ENCODE measurements around the gene NAA40.

The NAA40 gene

DNA sequence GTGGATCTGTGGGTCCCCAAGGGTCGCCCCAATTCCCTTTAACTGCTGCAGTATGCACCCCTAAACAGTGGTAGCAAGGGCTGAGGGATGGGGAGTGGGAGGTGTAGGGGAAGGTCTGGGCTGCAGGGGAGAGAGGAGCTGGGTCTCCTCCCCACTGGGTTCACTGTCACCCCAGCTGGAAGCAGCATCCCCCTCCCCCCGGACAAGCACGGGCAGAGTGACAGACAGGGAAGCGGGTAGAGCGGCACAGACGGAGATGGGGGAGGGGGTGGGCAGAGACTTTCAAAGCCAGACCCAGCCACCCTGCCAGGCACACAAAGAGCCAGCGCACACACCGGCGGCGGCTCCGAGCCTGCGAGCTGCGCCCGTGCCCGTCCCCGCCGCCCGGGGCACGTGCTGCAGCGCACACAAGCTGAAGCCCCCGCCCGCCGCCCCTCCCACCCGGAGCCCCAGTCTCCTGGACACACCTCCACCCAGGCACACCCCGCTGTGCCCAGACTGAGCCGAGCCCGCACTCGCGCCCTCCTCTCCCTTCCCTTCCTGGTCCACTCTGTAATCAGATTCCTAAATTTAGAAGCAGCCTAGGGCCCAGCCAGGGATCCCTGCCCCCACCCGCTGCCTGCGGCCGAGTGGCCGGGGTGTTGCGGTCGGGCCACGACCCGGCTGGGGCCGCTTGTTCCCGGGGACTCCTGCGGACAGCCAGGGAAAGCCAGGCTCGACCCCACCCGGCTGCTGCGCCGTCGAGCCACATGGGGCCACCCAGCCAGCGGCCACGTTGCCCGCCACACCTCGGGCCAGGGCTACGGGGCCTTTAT lies 20.9 kb upstream of the NAA40 start:
- Histone ChIP-seq H4K20me1 (ENCODE audit: control insufficient read depth, insufficient read depth, low read depth, low read length) (no peaks in the 10 kb centered on the region), H3K4me3 (ENCODE audit: low read length) (peak overlapping the region; percentile 73), H3K9me3 (ENCODE audit: control insufficient read depth, insufficient read depth, low read length) (no peaks in the 10 kb centered on the region), H3K79me2 (ENCODE audit: control insufficient read depth, low read length) (no peaks in the 10 kb centered on the region), H3K27ac (ENCODE audit: low read depth, low read length) (no peak overlapping the region), H3K4me1 (ENCODE audit: control insufficient read depth, low read length) (peaks cover 38% of the 10 kb centered on the region), H3K27me3 (ENCODE audit: control insufficient read depth, low read length) (peaks cover 54% of the 10 kb centered on the region), H3K4me2 (ENCODE audit: low read length) (peak overlapping the region; percentile 77), H3F3A (ENCODE audit: control insufficient read depth, insufficient read depth) (peaks cover 3% of the 10 kb centered on the region; the same call in 1 of the 2 replicates), H3K9me2 (replicated peaks; ENCODE audit: control insufficient read depth, low read length) (no peaks in the 10 kb centered on the region), H3K36me3 (ENCODE audit: control insufficient read depth, low read length) (no peaks in the 10 kb centered on the region)
- TF ChIP-seq, protein P1, sequence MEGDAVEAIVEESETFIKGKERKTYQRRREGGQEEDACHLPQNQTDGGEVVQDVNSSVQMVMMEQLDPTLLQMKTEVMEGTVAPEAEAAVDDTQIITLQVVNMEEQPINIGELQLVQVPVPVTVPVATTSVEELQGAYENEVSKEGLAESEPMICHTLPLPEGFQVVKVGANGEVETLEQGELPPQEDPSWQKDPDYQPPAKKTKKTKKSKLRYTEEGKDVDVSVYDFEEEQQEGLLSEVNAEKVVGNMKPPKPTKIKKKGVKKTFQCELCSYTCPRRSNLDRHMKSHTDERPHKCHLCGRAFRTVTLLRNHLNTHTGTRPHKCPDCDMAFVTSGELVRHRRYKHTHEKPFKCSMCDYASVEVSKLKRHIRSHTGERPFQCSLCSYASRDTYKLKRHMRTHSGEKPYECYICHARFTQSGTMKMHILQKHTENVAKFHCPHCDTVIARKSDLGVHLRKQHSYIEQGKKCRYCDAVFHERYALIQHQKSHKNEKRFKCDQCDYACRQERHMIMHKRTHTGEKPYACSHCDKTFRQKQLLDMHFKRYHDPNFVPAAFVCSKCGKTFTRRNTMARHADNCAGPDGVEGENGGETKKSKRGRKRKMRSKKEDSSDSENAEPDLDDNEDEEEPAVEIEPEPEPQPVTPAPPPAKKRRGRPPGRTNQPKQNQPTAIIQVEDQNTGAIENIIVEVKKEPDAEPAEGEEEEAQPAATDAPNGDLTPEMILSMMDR (IDR thresholded peaks at IDR 0.05; ENCODE audit: low read depth, low read length, poor library complexity, severe bottlenecking) = no peak
- no peak for TF ChIP-seq EZH2phosphoT487 (IDR thresholded peaks at IDR 0.05; ENCODE audit: borderline replicate concordance, low read length)

GRCh38 chr11:63918507-63919191 lies 20.2 kb upstream of the NAA40 start:
- peak overlapping the region; percentile 32; the same call in 1 of the 2 replicates for H3K4me3 ChIP-seq (ENCODE audit: low read length)
- no peaks in the 10 kb centered on the region for H3K9me2 ChIP-seq (replicated peaks; ENCODE audit: control insufficient read depth, low read length)
- no peak overlapping the region for H3K27ac ChIP-seq (ENCODE audit: low read depth, low read length)
- H4K20me1 ChIP-seq (ENCODE audit: control insufficient read depth, insufficient read depth, low read depth, low read length) = no peaks in the 10 kb centered on the region
- H3K27me3 ChIP-seq (ENCODE audit: control insufficient read depth, low read length) = peaks cover 59% of the 10 kb centered on the region
- H3K79me2 ChIP-seq (ENCODE audit: control insufficient read depth, low read length) = no peaks in the 10 kb centered on the region
- peaks cover 38% of the 10 kb centered on the region for H3K4me1 ChIP-seq (ENCODE audit: control insufficient read depth, low read length)
- H3F3A ChIP-seq (ENCODE audit: control insufficient read depth, insufficient read depth) = peaks cover 3% of the 10 kb centered on the region; the same call in 1 of the 2 replicates
- H3K9me3 ChIP-seq (ENCODE audit: control insufficient read depth, insufficient read depth, low read length) = no peaks in the 10 kb centered on the region
- no peaks in the 10 kb centered on the region for H3K36me3 ChIP-seq (ENCODE audit: control insufficient read depth, low read length)
- H3K4me2 ChIP-seq (ENCODE audit: low read length) = peak overlapping the region; percentile 77
- TF ChIP-seq, protein P1 (IDR thresholded peaks at IDR 0.05; ENCODE audit: low read depth, low read length, poor library complexity, severe bottlenecking) = no peak
- no peak for TF ChIP-seq EZH2phosphoT487 (IDR thresholded peaks at IDR 0.05; ENCODE audit: borderline replicate concordance, low read length)

DNA sequence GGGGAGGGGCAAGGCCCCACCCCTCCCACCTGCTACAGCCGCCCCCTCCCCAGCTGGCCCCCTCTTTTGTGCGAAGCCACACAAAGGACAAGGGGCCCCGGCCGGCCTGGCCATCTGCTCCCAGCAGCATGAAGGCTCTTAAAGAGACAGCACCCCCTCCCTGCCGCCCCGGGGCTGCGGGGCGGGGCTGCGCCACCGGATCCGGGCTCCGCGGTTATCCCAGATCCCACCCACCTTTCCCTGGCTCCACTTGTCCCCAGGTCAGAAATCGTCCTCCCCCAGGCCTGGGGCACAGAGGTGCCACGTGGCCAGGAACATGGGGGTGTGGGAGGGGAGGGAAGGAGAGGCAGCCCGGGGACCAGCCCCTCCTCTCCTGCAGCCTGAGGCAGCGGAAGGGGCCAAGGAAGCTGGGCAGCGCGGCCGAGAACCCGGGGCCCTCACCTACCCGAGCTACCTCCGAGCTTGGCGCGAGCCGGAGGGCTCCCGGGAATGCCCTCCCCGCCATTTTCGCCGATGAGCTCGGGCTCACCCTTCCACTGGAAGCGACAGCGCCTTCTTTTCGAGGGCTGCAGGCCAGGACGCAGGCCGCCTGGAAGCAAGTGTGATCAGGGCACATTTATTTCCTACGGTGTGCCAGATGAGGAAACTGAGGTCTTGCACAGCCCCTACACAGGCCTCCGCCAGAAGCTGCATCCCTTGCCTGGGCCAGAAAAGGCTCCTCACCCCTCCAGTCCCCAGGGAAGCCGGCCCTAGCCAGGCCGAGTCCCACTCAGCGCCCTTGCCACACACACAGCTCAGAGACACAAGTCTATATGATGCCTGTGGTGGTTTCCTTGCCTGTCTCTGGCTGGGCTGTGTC lies 19.3 kb upstream of the NAA40 start:
- peak overlapping the region; percentile 32; the same call in 1 of the 2 replicates for H3K4me3 ChIP-seq (ENCODE audit: low read length)
- H3F3A ChIP-seq (ENCODE audit: control insufficient read depth, insufficient read depth) = peaks cover 3% of the 10 kb centered on the region; the same call in 1 of the 2 replicates
- no peaks in the 10 kb centered on the region for H3K79me2 ChIP-seq (ENCODE audit: control insufficient read depth, low read length)
- TF ChIP-seq EZH2phosphoT487 (IDR thresholded peaks at IDR 0.05; ENCODE audit: borderline replicate concordance, low read length) = no peak
- TF ChIP-seq, protein P1 (IDR thresholded peaks at IDR 0.05; ENCODE audit: low read depth, low read length, poor library complexity, severe bottlenecking) = no peak
- no peaks in the 10 kb centered on the region for H3K9me2 ChIP-seq (replicated peaks; ENCODE audit: control insufficient read depth, low read length)
- H4K20me1 ChIP-seq (ENCODE audit: control insufficient read depth, insufficient read depth, low read depth, low read length) = no peaks in the 10 kb centered on the region
- H3K9me3 ChIP-seq (ENCODE audit: control insufficient read depth, insufficient read depth, low read length) = no peaks in the 10 kb centered on the region
- H3K27me3 ChIP-seq (ENCODE audit: control insufficient read depth, low read length) = peaks cover 60% of the 10 kb centered on the region
- H3K4me2 ChIP-seq (ENCODE audit: low read length) = peak overlapping the region; percentile 77
- H3K4me1 ChIP-seq (ENCODE audit: control insufficient read depth, low read length) = peaks cover 38% of the 10 kb centered on the region
- no peak overlapping the region for H3K27ac ChIP-seq (ENCODE audit: low read depth, low read length)
- H3K36me3 ChIP-seq (ENCODE audit: control insufficient read depth, low read length) = no peaks in the 10 kb centered on the region

Data from DOHH2 (cell line).